Heart left ventricle (tissue), 16 donors: Measurements from ENCODE around the gene RETN. TPM values are rescaled to one million over a fixed set of nuclear protein-coding genes. Genes with fewer than 3 reads are reported as not detected.

Source experiments
- ATAC-seq, 4 donors: fragments of 200-7000 bp; cut with Tn5 transposase; one replicate each; pipeline ENCODE4 v1.9.1; 2020 to 2022; ENCODE audit warnings: moderate library complexity in 4 of 4, mild to moderate bottlenecking in 3 of 4, moderate number of reproducible peaks in 1 of 4
- DNase-seq, 5 donors: peaks; one replicate each; pipeline ENCODE4 v3.0.0-alpha.2; 2020
- H3K27ac ChIP-seq, 12 donors: fragments of 200-600 bp; sonication (generic) in 4 of 12; one replicate each; pipeline versions ENCODE4 v1.5.0 to v1.8.0; 2016 to 2022; ENCODE audit warnings: mild to moderate bottlenecking in 2 of 12
- H3K27me3 ChIP-seq, 9 donors: fragments of 200-600 bp; sonication (generic) in 2 of 9; one replicate each; pipeline versions ENCODE4 v1.5.1 to v1.8.0; 2016 to 2022; ENCODE audit warnings: mild to moderate bottlenecking in 3 of 9
- H3K36me3 ChIP-seq, 9 donors: fragments of 200-600 bp; sonication (generic) in 2 of 9; one replicate each; pipeline versions ENCODE4 v1.5.0 to v1.8.0; 2018 to 2022; ENCODE audit warnings: mild to moderate bottlenecking in 2 of 9
- H3K4me1 ChIP-seq, 12 donors: fragments of 200-600 bp; sonication (generic) in 4 of 12; one replicate each; pipeline versions ENCODE4 v1.5.0 to v1.8.0; 2016 to 2022; ENCODE audit warnings: mild to moderate bottlenecking in 3 of 12
- H3K4me3 ChIP-seq, 12 donors: fragments of 200-600 bp; sonication (generic) in 4 of 12; one replicate each; pipeline versions ENCODE4 v1.5.0 to v1.8.0; 2017 to 2022; ENCODE audit warnings: mild to moderate bottlenecking in 9 of 12, moderate library complexity in 4 of 12
- H3K9me3 ChIP-seq, 12 donors: fragments of 200-600 bp; sonication (generic) in 4 of 12; one replicate each; pipeline versions ENCODE4 v1.5.0 to v1.8.0; 2016 to 2022; ENCODE audit warnings: mild to moderate bottlenecking in 1 of 12
- POLR2A ChIP-seq, 2 donors: fragments of 450-650 bp; IDR thresholded peaks; one replicate each; pipeline ENCODE4 v1.6.1; 2017; ENCODE audit warnings: antibody characterized with exemption in 2 of 2, mild to moderate bottlenecking in 2 of 2, moderate library complexity in 2 of 2
- WGBS, 4 donors: extraction: QIAGEN DNeasy Blood & Tissue Kit in 2 of 4; methylation state at CpG; one replicate each; pipeline versions ENCODE4 v1.1.5 to v1.1.7; 2013 to 2018; 5-methylcytosine and 5-hydroxymethylcytosine counted together
- intact Hi-C, 10 donors: fragments of 100-400 bp; cut with DNase I; formaldehyde crosslinking; loops; one replicate each; pipeline versions ENCODE4 v1.11.1 to v1.14.2; 2022
- polyA plus RNA-seq, 2 donors: library from polyadenylated mRNA; stranded (reverse); fragments of 200-250 nt; gene quantifications; one replicate each; pipeline ENCODE4 v1.2.3, GENCODE V29; 2013
- total RNA-seq, 9 donors: library from RNA; depleted of rRNA in 2 of 9; stranded (reverse); fragments of >200 nt in 2 of 9; fragmentation: NEBNext Ultra II Directional in 3 of 9; extraction: Animal tissue kit (Norgen Biotek cat#: 25700) in 3 of 9; gene quantifications; one replicate each; pipeline versions ENCODE4 v1.1.0 to v1.2.4, GENCODE V29; 2016 to 2023
- TF ChIP-seq, protein P1 (sequence below), 12 donors: fragments of 200-600 bp; sonication (generic) in 4 of 12; IDR thresholded peaks; one replicate each; pipeline versions ENCODE4 v1.5.0 to v1.8.0; 2018 to 2022; ENCODE audit warnings: antibody characterized with exemption in 12 of 12, mild to moderate bottlenecking in 5 of 12
- donor health status: ischemic (EF 13 %, LVEDD 7.1; RV severe dilation, severe dysfunction).
- donor health status: healthy with polysubstance abuse.
- donor health status: DM: no; HTN: yes; CAD: no.
- donor health status: DM: no; HTN: no; CAD: no.
- donor health status: ischemic (EF 25% LVEDD 6.9; RV normal size, moderate dysfunction).
- donor health status: ischemic (EF 25% LVEDD 5.7; RV mildly dilated, moderate dysfunction).
- donor health status: healthy.
- donor health status: DM: yes; HTN: yes; CAD: no.
- donor health status: ischemic (EF 35%, LVEDD 5.7; RV mildly dilated, moderate dysfunction).
- donor health status: nonischemic (EF 11% LVEDD 7.7; RV severe dilation, severe dysfunction).
- donor health status: DM: yes; HTN: yes; CAD: no.
- donor health status: PGD.
- donor health status: ischemic (EF 29% LVEDD 5.4; RV normal size, mild dysfunction).
- donor health status: nonischemic (EF 23%, LVEDD 6.1; RV moderate dilation, normal function).

The RETN gene
- total and polyA plus RNA-seq, 11 donors: 2.6 to 9.2 (median 4.8) TPM; not detected in 8

DNA sequence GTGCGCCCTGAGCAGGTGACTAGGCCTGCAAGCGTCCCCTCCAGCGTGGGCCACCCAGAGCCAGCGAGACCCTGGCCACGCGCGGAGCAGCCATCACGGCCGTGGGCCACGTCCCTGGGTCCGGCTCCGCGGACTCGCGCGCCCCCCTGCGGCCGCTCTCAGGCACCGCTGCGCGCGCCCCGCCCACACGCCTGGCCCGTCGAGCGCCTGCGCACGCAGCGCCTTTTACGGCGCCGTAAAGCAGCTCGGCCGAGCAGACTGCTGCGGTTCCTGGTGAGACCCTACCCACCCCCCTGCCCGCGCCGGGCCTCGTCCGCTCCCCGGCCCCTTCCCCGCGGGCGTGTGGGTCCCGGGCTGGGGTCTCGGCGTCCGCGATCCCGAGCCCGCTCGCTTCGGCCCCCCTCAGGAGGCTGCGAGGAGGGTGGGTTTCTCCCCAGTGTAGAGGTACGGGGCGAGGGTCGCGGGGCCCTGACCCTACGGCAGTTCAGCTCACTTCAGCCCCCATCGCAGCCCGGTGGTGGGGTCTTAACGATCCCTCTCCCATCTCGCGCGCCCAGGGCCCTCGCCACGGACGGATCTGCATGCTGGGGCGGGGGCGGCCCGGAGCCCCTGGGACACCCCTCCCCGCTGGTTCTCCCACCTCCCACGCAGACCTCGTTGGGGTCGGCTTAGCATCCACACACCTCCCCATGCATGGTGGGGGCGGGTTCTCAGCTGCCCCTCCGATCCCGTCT is 11.9 kb downstream of the RETN start, which contains the start of gene TRAPPC5:
Gene TRAPPC5 (plus strand): TSS at position 228 of the 734 bp plus-strand sequence. CDS start 1,421 bp downstream, outside the sequence.
- Histone ChIP-seq H3K27ac (peak within 1 kb of the TSS; percentile 51 to 95 (median 86)), H3K4me3 (peak within 1 kb of the TSS; percentile 71 to 100 (median 96)), H3K27me3 (peaks cover 0 to 30% (median 6%) of the 10 kb centered on the region in 9 donors), H3K36me3 (peaks cover 0 to 35% (median 26%) of the 10 kb centered on the region in 9 donors), H3K9me3 (no peaks in the 10 kb centered on the region), H3K4me1 (peaks cover 0 to 35% (median 8%) of the 10 kb centered on the region in 12 donors)
- WGBS, 4 donors: 0 to 1% (median 1%) methylated on average over 30 to 79 of the region's 79 CpGs
- intact Hi-C loops: loop anchor here in 8 of 10 donors (1.0 to 10.0 kb wide), 11 partner anchors 28 to 576 kb away; partner anchors contain the start of gene MAP2K7 (in 1 of the 8)
- TF ChIP-seq, protein P1, sequence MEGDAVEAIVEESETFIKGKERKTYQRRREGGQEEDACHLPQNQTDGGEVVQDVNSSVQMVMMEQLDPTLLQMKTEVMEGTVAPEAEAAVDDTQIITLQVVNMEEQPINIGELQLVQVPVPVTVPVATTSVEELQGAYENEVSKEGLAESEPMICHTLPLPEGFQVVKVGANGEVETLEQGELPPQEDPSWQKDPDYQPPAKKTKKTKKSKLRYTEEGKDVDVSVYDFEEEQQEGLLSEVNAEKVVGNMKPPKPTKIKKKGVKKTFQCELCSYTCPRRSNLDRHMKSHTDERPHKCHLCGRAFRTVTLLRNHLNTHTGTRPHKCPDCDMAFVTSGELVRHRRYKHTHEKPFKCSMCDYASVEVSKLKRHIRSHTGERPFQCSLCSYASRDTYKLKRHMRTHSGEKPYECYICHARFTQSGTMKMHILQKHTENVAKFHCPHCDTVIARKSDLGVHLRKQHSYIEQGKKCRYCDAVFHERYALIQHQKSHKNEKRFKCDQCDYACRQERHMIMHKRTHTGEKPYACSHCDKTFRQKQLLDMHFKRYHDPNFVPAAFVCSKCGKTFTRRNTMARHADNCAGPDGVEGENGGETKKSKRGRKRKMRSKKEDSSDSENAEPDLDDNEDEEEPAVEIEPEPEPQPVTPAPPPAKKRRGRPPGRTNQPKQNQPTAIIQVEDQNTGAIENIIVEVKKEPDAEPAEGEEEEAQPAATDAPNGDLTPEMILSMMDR (IDR thresholded peaks at IDR 0.05): peak; percentile 84 to 99 (median 98)
- TF ChIP-seq POLR2A (IDR thresholded peaks at IDR 0.05): peak in 1 of 2 donors; percentile 86
- DNase-seq: peak; percentile 84 to 94 (median 89)
- ATAC-seq: peak; percentile 52 to 88 (median 85)

DNA sequence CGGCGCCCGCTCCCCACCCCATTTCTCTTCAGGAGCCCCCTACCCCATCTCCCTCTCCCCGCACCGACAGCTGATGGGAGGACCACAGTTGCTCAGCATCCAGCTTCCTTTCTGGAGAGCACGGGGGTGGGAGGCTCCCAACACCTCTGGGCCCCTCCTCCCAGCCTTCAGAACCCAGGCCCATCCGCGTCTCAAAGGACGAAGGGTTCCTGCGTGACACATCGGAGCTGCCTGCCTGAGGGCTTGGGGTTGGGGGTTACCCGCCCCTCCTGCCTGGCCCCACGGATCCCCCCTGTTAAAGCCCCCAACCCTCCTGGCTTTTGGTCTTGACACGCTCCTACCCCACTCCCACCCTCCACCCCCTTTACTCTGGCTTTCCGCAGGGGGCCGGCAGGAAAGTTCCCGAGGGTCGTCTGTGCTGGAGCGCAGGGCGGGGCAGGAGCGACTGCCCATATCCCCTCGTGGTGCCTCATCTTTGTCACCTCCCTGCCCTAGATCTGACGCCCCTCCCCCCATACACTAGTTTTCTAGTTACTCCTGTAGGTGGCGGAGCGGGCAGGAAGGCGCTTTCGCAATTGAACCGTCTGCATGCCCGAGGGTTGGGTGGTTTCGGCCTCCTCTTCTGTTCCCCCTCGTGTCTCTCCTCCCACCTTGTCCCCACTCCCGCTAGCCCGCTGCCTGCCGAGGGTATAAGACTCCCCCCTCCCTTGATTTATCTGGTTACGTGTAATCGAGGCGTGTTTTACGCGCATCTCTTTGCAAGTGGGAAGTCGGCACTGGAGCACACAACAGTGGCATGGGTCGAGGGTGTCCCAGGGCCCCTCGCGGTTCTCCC is 12.7 kb downstream of the RETN start:
- Histone ChIP-seq H3K36me3 (peaks cover 0 to 35% (median 26%) of the 10 kb centered on the region in 9 donors), H3K4me1 (peaks cover 0 to 27% (median 8%) of the 10 kb centered on the region in 12 donors), H3K9me3 (no peaks in the 10 kb centered on the region), H3K27me3 (peaks cover 0 to 29% (median 3%) of the 10 kb centered on the region in 9 donors), H3K4me3 (peak overlapping the region; percentile 71 to 100 (median 96)), H3K27ac (peak overlapping the region in 10 of 12 donors; percentile 77 to 95 (median 88))
- 5 to 12% (median 7%) methylated on average over 32 to 43 of the region's 43 CpGs for WGBS, 4 donors
- peak; percentile 55 to 79 (median 69) for ATAC-seq
- intact Hi-C loops: loop anchor here in 8 of 10 donors (2.0 to 10.0 kb wide), 9 partner anchors 113 to 577 kb away; partner anchors contain the start of gene MAP2K7 (in 1 of the 8)
- TF ChIP-seq POLR2A (IDR thresholded peaks at IDR 0.05): no peak
- TF ChIP-seq, protein P1 (IDR thresholded peaks at IDR 0.05): peak; percentile 4 to 59 (median 38)
- peak; percentile 76 to 85 (median 84) for DNase-seq

DNA sequence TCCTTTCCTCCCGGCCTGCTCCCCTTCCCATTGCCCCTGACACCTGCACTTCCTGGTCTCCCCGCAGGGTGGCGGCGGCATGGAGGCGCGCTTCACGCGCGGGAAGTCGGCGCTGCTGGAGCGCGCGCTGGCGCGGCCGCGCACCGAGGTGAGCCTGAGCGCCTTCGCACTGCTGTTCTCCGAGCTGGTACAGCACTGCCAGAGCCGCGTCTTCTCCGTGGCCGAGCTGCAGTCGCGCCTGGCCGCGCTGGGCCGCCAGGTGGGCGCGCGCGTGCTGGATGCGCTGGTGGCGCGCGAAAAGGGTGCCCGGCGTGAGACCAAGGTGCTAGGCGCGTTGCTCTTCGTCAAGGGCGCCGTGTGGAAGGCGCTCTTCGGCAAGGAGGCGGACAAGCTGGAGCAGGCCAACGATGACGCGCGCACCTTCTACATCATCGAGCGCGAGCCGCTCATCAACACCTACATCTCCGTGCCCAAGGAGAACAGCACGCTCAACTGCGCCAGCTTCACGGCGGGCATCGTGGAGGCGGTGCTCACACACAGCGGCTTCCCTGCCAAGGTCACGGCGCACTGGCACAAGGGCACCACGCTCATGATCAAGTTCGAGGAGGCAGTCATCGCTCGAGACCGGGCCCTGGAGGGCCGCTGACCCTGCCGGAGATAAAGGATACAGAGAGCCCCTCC is 13.5 kb downstream of the RETN start:
- Histone ChIP-seq H3K27me3 (peaks cover 0 to 26% (median 0%) of the 10 kb centered on the region in 9 donors), H3K27ac (peak overlapping the region in 3 of 12 donors; percentile 86 to 93 (median 86)), H3K4me1 (peaks cover 0 to 23% (median 8%) of the 10 kb centered on the region in 12 donors), H3K36me3 (peaks cover 0 to 35% (median 26%) of the 10 kb centered on the region in 9 donors), H3K9me3 (no peaks in the 10 kb centered on the region), H3K4me3 (peak overlapping the region in 10 of 12 donors; percentile 71 to 100 (median 96))
- ATAC-seq (no peak), DNase-seq (no peak)
- intact Hi-C loops: loop anchor here in 7 of 10 donors (5.0 to 10.0 kb wide), 7 partner anchors 112 to 578 kb away; partner anchors contain the start of gene MAP2K7 (in 1 of the 7)
- WGBS, 4 donors: 78 to 81% (median 79%) methylated on average over 72 to 74 of the region's 74 CpGs
- TF ChIP-seq, protein P1 (IDR thresholded peaks at IDR 0.05): peak in 2 of 12 donors; percentile 0 to 5
- TF ChIP-seq POLR2A (IDR thresholded peaks at IDR 0.05): no peak
